HT-29 (cell line): ENCODE data around the gene DMRT2. TPM values are rescaled to one million over a fixed set of nuclear protein-coding genes. Genes with fewer than 3 reads are reported as not detected.

Source experiments
- DNase-seq: peaks from one replicate; pipeline ENCODE4 v3.0.0-alpha.2; 2015; ENCODE audit warnings: low spot score
- small RNA-seq: library from RNA; depleted of rRNA; stranded (forward); fragments of <200 nt; gene quantifications from one replicate; pipeline ENCODE3, GENCODE V24; 2014
- total RNA-seq: library from RNA; depleted of rRNA; stranded (reverse); fragments of >200 nt; shearing (Covaris generic); gene quantifications from 2 replicates; pipeline ENCODE4 v1.2.3, GENCODE V29; 2014; rRNA removed

The DMRT2 gene
- total RNA-seq, 1 experiment from 2014 or later: not detected

- no peak for DNase-seq
Measured at GRCh38 chr9:1087120-1087881, 37.1 kb downstream of the DMRT2 start.

- DNase-seq: no peak
Measured at GRCh38 chr9:1094749-1095148, 44.6 kb downstream of the DMRT2 start.

GRCh38 chr9:1096155-1096964, 46.2 kb downstream of the DMRT2 start:
- DNase-seq: no peak

GRCh38 chr9:1098551-1098950, 48.4 kb downstream of the DMRT2 start:
- no peak for DNase-seq

GRCh38 chr9:1100201-1100600, 50.0 kb downstream of the DMRT2 start:
- no peak for DNase-seq

GRCh38 chr9:1100945-1101344, 50.8 kb downstream of the DMRT2 start:
- DNase-seq: peak; percentile 61

- no peak for DNase-seq
Measured at GRCh38 chr9:1101846-1102641, 51.9 kb downstream of the DMRT2 start.

- no peak for DNase-seq
Measured at GRCh38 chr9:1102642-1102970, 52.4 kb downstream of the DMRT2 start.

Small RNA genes lying within 50 kb of the gene (small RNA-seq; reads per million reads assigned to genes)
- not detected for gene RNU6-1073P

Other genes with a start within 250 kb of the DMRT2 start
- not detected in 2 replicates for gene DMRT1, start 208.7 kb upstream of the DMRT2 start, total RNA-seq
- gene DMRT3, start 73.7 kb upstream of the DMRT2 start, total RNA-seq: not detected in 2 replicates